Epidermal melanocyte (primary cell): ENCODE results near the gene MAPK11.

Experiments used
- DNase-seq: peaks from one replicate; pipeline ENCODE4 v3.0.0; 2011; ENCODE audit warnings: low spot score; ENCODE audit not compliant: insufficient read length

MAPK11 gene

DNA sequence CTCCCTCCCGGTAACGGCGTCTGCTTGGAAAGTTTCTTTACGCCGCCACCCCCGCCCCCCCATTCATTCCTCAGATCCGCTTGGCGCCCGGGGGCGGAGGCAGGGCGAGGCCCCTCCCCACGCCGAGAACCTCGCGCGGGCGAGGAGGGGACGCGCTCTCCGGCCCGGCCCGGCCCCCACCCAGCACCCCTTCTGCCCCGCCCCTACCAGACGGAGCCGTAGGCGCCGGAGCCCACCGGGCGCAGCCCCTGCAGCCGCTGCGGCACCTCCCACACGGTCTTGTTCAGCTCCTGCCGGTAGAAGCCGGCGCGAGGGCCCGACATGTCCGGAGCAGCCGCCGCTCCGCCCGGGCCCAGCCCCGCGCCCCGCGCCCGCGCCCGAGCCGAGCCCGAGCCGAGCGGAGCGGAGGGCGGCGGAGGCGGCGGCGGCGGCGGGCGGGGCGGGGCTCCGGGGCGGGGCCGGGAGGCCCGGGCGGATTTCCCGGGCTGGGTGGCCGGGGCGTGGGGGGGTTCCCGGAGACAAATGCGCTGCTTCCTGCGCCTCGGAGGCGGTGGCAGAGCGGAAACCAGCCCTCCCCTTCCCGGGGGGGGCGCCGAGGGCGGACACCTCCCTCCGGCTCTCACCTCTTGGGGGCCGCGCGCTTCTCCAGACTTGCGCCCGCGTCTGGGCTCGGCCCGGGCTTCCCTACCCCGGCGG, at the start of gene MAPK11:
MAPK11 (minus strand) TSS at position 411 of the 696 bp plus-strand sequence; CDS start at position 323, 88 bp downstream.
- DNase-seq: no peak

- no peak for DNase-seq
Observed at GRCh38 chr22:50319503-50319951, 49.3 kb upstream of the MAPK11 start.

GRCh38 chr22:50318698-50319411, 48.7 kb upstream of the MAPK11 start:
- DNase-seq: no peak

DNA sequence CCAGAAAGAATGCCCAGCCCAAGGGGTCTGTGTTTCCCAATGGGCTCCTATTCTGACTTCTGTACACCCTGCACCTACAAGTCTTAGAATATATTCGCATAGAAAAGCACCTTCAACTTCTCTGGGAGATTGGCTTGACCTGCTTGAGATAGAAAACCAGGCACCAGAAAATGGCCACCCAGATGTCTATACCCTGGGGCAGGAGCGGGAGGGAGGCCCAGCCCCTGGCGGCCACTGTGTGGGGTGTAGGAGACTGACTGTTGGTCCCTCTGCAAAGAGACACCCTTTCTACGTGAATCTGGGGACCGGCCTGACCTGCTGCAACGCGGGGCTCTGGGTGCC, 48.1 kb upstream of the MAPK11 start:
- DNase-seq: no peak

DNA sequence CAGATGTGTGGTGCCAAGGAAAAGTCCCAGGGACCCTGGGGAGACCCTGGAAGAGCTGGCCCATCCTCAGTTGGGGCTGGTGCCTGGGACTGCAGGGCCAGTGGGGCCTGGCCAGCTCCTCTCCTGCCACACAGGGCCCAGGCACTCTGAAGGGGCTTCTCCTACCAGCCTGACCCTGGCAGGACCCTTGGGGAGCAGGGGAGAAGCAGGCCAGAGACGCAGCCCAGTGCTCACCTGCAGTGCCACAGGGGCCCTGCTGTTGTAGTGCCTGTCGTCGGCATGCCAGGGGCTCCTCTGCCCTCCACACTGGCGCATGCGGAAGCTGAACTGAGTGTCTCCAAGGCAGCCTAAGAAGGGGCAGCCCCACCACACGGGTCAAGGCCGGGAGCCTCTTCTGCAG, 47.5 kb upstream of the MAPK11 start:
- DNase-seq: no peak

GRCh38 chr22:50317178-50317577, 47.0 kb upstream of the MAPK11 start:
- DNase-seq: no peak

GRCh38 chr22:50316114-50317065, 46.2 kb upstream of the MAPK11 start:
- no peak for DNase-seq

DNA sequence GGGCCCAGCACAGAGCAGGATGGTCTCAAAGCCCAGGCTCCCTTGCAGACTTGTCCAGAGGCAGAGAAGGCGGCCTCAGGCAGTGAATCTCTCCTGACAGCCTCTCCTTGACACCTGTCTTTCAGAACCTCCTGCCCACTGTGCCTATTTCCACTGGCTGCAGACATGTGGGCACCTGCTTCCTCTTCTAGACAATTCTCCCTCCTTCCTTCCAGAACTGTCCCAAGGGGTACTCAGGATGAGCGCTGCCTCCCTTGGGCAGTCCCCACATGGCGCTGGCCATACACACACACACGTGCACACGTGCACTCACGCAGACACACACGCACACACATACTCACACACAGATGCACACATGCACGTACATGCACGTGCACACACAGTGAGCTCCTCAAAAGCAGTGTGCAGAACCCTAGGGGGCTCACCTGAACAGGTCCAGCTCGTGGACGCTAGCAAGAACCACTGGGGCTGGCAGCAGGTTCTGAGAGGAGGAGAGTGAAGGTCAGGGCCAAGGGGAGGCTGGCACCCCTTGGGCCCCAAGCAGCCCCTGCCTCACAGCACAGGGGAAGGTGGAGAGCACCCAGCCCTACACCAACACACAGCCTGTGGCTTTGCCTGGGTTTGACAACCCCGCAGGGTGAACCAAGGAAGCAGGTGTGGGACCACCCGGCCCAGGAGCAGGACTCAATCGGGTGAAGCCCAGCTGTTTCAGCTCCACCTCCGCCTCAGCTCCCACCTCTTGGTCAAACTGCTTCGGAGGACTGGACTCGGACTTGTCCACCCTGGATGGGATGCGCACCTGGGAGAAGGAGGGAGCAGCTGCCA, 45.3 kb upstream of the MAPK11 start:
- DNase-seq: no peak

- no peak for DNase-seq
Observed at GRCh38 chr22:50314455-50315288, 44.5 kb upstream of the MAPK11 start.

- no peak for DNase-seq
Observed at GRCh38 chr22:50314081-50314454, 43.9 kb upstream of the MAPK11 start.

DNA sequence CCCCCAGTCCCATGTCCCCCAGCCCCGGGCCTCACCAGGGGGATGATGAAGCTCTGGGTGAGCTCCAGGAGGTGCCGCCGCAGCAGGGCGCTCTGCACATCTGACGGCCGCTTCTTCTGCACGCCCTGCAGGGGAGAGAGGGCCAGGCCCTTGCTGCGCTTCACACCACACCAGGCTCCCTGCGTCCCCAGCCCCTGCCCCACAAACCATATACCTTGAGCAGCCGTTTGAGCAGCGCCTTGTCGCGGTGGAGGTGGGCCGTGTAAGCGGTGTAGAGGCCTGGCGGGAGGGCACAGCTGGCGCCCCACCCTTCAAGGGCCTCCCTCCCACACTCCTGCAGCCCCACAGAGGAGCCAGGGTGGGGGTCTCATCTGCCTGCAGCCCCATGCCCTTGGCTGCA, 43.4 kb upstream of the MAPK11 start:
- no peak for DNase-seq

DNA sequence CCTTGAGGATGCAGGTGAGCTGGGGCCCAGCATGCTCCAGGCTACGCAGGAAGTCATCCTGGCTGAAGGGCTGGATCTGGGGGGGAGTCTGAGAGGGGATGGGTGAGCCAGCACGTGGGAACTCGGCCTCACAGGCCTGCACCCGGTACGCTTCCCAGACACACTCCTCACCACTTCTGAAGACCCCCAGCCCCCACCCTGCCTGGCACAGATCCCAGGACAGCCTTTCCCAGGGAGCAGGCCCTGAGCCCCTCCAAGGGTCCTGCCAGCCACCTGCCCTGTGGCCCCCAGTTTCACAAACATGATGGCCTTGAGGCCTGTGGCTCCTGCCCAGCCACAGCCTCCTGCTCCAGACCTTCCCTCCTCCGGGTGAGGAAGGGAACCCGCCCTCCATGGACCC, 42.8 kb upstream of the MAPK11 start:
- no peak for DNase-seq

DNA sequence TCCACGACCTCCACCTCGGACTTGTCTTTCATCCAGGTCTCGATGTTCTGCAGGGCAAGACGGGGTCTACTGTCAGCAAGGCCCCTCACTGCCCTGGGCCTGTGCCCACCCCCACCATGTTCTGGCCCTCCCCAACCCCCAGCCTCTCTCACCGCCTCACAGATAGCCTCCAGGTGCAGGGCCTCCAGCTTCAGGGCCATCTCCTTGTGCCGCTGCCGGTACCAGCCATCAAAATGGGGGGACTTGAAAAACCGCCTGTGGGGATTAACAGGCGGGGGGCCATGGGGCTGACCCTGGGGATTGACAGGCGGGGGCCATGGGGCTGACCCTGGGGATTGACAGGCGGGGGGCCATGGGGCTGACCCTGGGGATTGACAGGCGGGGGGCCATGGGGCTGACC, 42.2 kb upstream of the MAPK11 start:
- no peak for DNase-seq

GRCh38 chr22:50311606-50312351, 41.6 kb upstream of the MAPK11 start:
- no peak for DNase-seq

DNA sequence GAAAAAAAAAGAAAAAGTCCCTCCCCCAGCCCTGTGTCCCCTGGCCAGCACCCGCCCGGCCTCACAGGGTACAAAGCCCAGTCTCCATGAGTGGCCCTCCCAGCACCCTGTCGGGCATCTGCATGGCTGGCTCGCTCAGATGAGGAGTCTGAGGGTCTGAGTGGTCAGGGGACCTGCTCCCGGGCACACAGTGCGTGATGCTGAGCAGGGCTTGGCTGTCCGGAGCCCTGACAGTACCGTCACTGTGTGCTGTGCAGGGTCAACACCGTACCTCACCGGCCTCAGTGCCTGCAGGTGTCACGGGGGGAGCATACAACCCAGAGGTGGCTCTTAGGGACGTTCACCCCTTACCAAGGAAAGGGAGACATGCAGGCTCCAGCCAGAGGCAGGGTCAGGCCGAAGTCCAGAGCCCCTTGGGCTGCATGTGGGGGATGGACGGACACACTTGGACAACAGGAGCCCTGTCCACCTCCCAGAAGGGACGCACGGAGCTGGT, 40.8 kb upstream of the MAPK11 start:
- no peak for DNase-seq

DNA sequence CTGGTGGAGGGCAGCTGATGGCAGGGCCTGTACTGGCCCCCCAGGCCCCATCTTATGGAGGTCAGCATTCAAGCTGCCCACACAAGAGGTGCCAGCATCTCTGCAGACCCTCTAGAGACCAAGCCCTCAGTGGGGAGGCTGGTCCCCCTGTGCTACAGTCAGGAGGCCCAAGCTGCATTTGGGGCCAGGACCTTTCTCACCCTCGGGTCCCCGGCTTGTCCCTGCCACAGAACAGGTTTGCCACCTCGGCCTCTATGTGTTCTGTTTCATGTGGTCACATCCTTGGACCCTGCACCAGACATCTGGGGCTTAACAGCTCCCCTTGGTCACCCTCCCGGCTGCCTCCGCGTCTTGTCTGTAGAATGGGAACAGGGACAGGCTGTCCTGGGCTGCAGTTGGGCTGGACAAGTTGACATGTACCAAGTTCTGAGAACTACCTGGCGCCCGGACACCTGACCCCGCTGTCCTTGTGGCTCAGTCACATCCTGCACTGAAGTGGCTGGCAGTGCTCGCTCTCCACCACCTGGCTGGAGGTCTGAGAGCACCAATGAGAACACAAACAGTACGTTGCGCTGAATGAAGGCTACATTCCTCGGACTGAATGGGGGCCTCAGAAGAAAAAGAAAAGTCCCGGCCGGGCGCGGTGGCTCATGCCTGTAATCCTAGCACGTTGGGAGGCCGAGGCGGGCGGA, 40.0 kb upstream of the MAPK11 start:
- DNase-seq: no peak

GRCh38 chr22:50309601-50309991, 39.4 kb upstream of the MAPK11 start:
- DNase-seq: no peak

GRCh38 chr22:50308986-50309600, 38.9 kb upstream of the MAPK11 start:
- DNase-seq: no peak
